Liver (tissue), 9 donors: ENCODE data around the gene RPA3. TPM values are rescaled to one million over a fixed set of nuclear protein-coding genes. Genes with fewer than 3 reads are reported as not detected.

ENCODE experiments used
- DNase-seq: peaks from one replicate; pipeline ENCODE4 v3.0.0-alpha.2; 2017; ENCODE audit warnings: low spot score
- H3K27ac ChIP-seq, 2 donors: one replicate each; pipeline ENCODE4 v1.7.0; 2013; ENCODE audit warnings: inconsistent platforms in 2 of 2, low read length in 2 of 2, control low read depth in 1 of 2, low read depth in 1 of 2, mild to moderate bottlenecking in 1 of 2
- H3K27me3 ChIP-seq, 4 donors: one replicate each; pipeline versions ENCODE4 v1.6.1 to v1.7.0; 2013; ENCODE audit warnings: low read length in 3 of 4, inconsistent platforms in 1 of 4, mild to moderate bottlenecking in 1 of 4, moderate library complexity in 1 of 4; ENCODE audit not compliant: control insufficient read depth in 4 of 4, insufficient read depth in 4 of 4
- H3K36me3 ChIP-seq, 4 donors: one replicate each; pipeline versions ENCODE4 v1.6.1 to v1.7.0; 2013; ENCODE audit warnings: low read length in 3 of 4, mild to moderate bottlenecking in 3 of 4, low read depth in 1 of 4, moderate library complexity in 1 of 4; ENCODE audit not compliant: control insufficient read depth in 4 of 4, insufficient read depth in 3 of 4
- H3K4me1 ChIP-seq, 4 donors: one replicate each; pipeline versions ENCODE4 v1.6.1 to v1.7.0; 2013; ENCODE audit warnings: low read length in 3 of 4, mild to moderate bottlenecking in 3 of 4, moderate library complexity in 1 of 4; ENCODE audit not compliant: control insufficient read depth in 4 of 4, insufficient read depth in 4 of 4
- H3K4me3 ChIP-seq, 3 donors: one replicate each; pipeline versions ENCODE4 v1.6.1 to v1.7.0; 2013; ENCODE audit warnings: low read length in 3 of 3, control low read depth in 1 of 3, low read depth in 1 of 3, mild to moderate bottlenecking in 1 of 3
- H3K9ac ChIP-seq, 2 donors: one replicate each; pipeline ENCODE4 v1.7.0; 2013; ENCODE audit warnings: low read length in 2 of 2, mild to moderate bottlenecking in 2 of 2, moderate library complexity in 2 of 2, control low read depth in 1 of 2, low read depth in 1 of 2
- H3K9me3 ChIP-seq, 4 donors: one replicate each; pipeline versions ENCODE4 v1.6.1 to v1.7.0; 2013; ENCODE audit warnings: low read length in 3 of 4; ENCODE audit not compliant: control insufficient read depth in 4 of 4
- ATF3 ChIP-seq: IDR thresholded peaks from 2 replicates; pipeline ENCODE4 v1.6.1; 2016; ENCODE audit warnings: antibody characterized with exemption
- EGR1 ChIP-seq, 2 donors: IDR thresholded peaks; 2 replicates each; pipeline ENCODE4 v1.6.1; 2016 to 2018; ENCODE audit warnings: antibody characterized with exemption in 2 of 2, low read depth in 2 of 2
- FOXA1 ChIP-seq: IDR thresholded peaks from 2 replicates; pipeline ENCODE4 v1.6.1; 2016; ENCODE audit warnings: antibody characterized with exemption
- FOXA2 ChIP-seq: IDR thresholded peaks from 2 replicates; pipeline ENCODE4 v1.6.1; 2016; ENCODE audit warnings: antibody characterized with exemption
- GABPA ChIP-seq, 2 donors: IDR thresholded peaks in 1 of 2; conservative IDR thresholded peaks in 1 of 2; 2 replicates each; pipeline ENCODE4 v1.6.1; 2016; ENCODE audit warnings: antibody characterized with exemption in 2 of 2, mild to moderate bottlenecking in 1 of 2, moderate library complexity in 1 of 2
- HNF4A ChIP-seq, 2 donors: conservative IDR thresholded peaks; 2 replicates each; pipeline ENCODE4 v1.6.1; 2016; ENCODE audit warnings: antibody characterized with exemption in 2 of 2, mild to moderate bottlenecking in 2 of 2
- HNF4G ChIP-seq: IDR thresholded peaks from 2 replicates; pipeline ENCODE4 v1.6.1; 2016; ENCODE audit warnings: antibody characterized with exemption
- JUND ChIP-seq, 2 donors: IDR thresholded peaks; 2 replicates each; pipeline ENCODE4 v1.6.1; 2016; ENCODE audit warnings: antibody characterized with exemption in 2 of 2
- MAX ChIP-seq: IDR thresholded peaks from 2 replicates; pipeline ENCODE4 v1.6.1; 2016; ENCODE audit warnings: antibody characterized with exemption
- NR2F2 ChIP-seq: IDR thresholded peaks from 2 replicates; pipeline ENCODE4 v1.6.1; 2016; ENCODE audit warnings: antibody characterized with exemption
- RAD21 ChIP-seq, 2 donors: IDR thresholded peaks; 2 replicates each; pipeline ENCODE4 v1.6.1; 2016; ENCODE audit warnings: antibody characterized with exemption in 2 of 2, mild to moderate bottlenecking in 2 of 2
- REST ChIP-seq: IDR thresholded peaks from 2 replicates; pipeline ENCODE4 v1.6.1; 2016; ENCODE audit warnings: antibody characterized with exemption, mild to moderate bottlenecking
- RXRA ChIP-seq, 2 donors: IDR thresholded peaks; 2 replicates each; pipeline ENCODE4 v1.6.1; 2017 to 2018; ENCODE audit warnings: antibody characterized with exemption in 2 of 2, mild to moderate bottlenecking in 1 of 2
- SP1 ChIP-seq: IDR thresholded peaks from 2 replicates; pipeline ENCODE4 v1.6.1; 2018; ENCODE audit warnings: antibody characterized with exemption, mild to moderate bottlenecking
- TAF1 ChIP-seq: conservative IDR thresholded peaks from 2 replicates; pipeline ENCODE4 v1.6.1; 2016; ENCODE audit warnings: antibody characterized with exemption, mild to moderate bottlenecking
- YY1 ChIP-seq: IDR thresholded peaks from 2 replicates; pipeline ENCODE4 v1.6.1; 2016; ENCODE audit warnings: antibody characterized with exemption, mild to moderate bottlenecking
- ZBTB33 ChIP-seq: IDR thresholded peaks from 2 replicates; pipeline ENCODE4 v1.6.1; 2016; ENCODE audit warnings: antibody characterized with exemption
- WGBS: extraction: QIAGEN DNeasy Blood & Tissue Kit; methylation state at CpG from one replicate; pipeline ENCODE4 v1.1.7; 2013; 5-methylcytosine and 5-hydroxymethylcytosine counted together
- polyA plus RNA-seq, 2 donors: library from polyadenylated mRNA; stranded (reverse) in 1 of 2; unstranded in 1 of 2; fragments of 200-250 nt in 1 of 2; fragments of >200 nt in 1 of 2; fragmentation: Nextera tagmentation in 1 of 2; extraction: Ambion mirVana in 1 of 2; gene quantifications; one replicate each; pipeline versions ENCODE4 v1.2.1 to v1.2.3, GENCODE V29; 2013 to 2015
- total RNA-seq, 2 donors: library from RNA; depleted of rRNA; stranded (reverse); fragments of >200 nt; gene quantifications; one replicate each; pipeline ENCODE4 v1.2.3, GENCODE V29; 2014
- donor health status: healthy.
- donor health status: healthy.
- donor health status: healthy.
- donor health status: healthy.
- donor health status: healthy.

RPA3 gene
- total and polyA plus RNA-seq, 4 donors = 13.0 to 53.1 (median 18.6) TPM

GRCh38 chr7:7613210-7613609 lies 105.2 kb downstream of the RPA3 start:
- DNase-seq = no peak
- Histone ChIP-seq H3K36me3 (peaks cover 0 to 4% (median 2%) of the 10 kb centered on the region in 4 donors), H3K27me3 (no peaks in the 10 kb centered on the region), H3K9me3 (no peaks in the 10 kb centered on the region), H3K4me1 (no peaks in the 10 kb centered on the region), H3K4me3 (no peak overlapping the region), H3K27ac (no peak overlapping the region), H3K9ac (no peak overlapping the region)
- 98% methylated on average over 1 of the region's 1 CpG for WGBS
- TF ChIP-seq REST (no peak), MAX (no peak), TAF1 (no peak), SP1 (no peak), RXRA (IDR thresholded peaks at IDR 0.05) (no peak), FOXA1 (no peak), JUND (IDR thresholded peaks at IDR 0.05) (no peak), GABPA (IDR thresholded peaks at IDR 0.05 in 1 of 2, conservative IDR thresholded peaks at IDR 0.05 in 1 of 2) (no peak), EGR1 (IDR thresholded peaks at IDR 0.05; ENCODE audit: low read depth in 2 of 2) (no peak), ZBTB33 (no peak), NR2F2 (no peak), YY1 (no peak)

- no peak for DNase-seq
- no peak overlapping the region for H3K9ac ChIP-seq
- TF ChIP-seq RAD21 (IDR thresholded peaks at IDR 0.05) (no peak), REST (no peak), FOXA2 (no peak), FOXA1 (no peak), MAX (no peak), HNF4A (conservative IDR thresholded peaks at IDR 0.05) (no peak), ATF3 (no peak), YY1 (no peak), TAF1 (no peak), SP1 (no peak), HNF4G (no peak)
- WGBS = 94% methylated on average over 1 of the region's 1 CpG
- H3K36me3 ChIP-seq = peaks cover 0 to 11% (median 5%) of the 10 kb centered on the region in 4 donors
- no peaks in the 10 kb centered on the region for H3K27me3 ChIP-seq
- no peaks in the 10 kb centered on the region for H3K9me3 ChIP-seq
- H3K4me3 ChIP-seq = no peak overlapping the region
- H3K4me1 ChIP-seq = no peaks in the 10 kb centered on the region
- no peak overlapping the region for H3K27ac ChIP-seq
These were observed 105.9 kb downstream of the RPA3 start for GRCh38 chr7:7612519-7612918.
